GM12874 (cell line): ENCODE results near the gene ZNF283.
A peak's percentile ranks its signal among the peaks of the same experiment; 100 is the strongest.

Experiments
- TF ChIP-seq, protein P1 (sequence below): IDR thresholded peaks from 2 replicates; pipeline ENCODE4 v1.5.1; 2011; ENCODE audit warnings: low read depth, mild to moderate bottlenecking, control low read depth, low read length, moderate library complexity; ENCODE audit not compliant: insufficient read depth

ZNF283 gene

DNA sequence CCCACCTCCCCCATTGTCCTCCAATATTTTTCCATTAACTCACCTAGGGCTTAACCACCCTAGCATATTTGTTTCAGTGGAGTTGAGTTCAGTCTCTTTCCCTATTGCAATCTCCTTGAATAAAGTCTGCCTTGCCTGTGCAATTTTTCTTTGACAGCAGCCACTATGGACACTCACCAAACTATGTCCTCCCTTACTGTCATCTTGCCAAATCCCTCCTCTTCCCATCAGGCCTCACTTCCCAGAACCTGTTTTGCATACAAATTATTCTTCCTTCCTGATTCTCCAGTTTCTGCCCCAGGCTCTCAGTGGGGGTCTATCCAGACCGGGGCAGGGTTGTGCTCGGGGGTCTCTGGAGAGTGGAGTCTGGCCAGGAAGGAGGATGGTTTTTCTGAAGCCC, 22.7 kb upstream of the ZNF283 start:
- TF ChIP-seq, protein P1, sequence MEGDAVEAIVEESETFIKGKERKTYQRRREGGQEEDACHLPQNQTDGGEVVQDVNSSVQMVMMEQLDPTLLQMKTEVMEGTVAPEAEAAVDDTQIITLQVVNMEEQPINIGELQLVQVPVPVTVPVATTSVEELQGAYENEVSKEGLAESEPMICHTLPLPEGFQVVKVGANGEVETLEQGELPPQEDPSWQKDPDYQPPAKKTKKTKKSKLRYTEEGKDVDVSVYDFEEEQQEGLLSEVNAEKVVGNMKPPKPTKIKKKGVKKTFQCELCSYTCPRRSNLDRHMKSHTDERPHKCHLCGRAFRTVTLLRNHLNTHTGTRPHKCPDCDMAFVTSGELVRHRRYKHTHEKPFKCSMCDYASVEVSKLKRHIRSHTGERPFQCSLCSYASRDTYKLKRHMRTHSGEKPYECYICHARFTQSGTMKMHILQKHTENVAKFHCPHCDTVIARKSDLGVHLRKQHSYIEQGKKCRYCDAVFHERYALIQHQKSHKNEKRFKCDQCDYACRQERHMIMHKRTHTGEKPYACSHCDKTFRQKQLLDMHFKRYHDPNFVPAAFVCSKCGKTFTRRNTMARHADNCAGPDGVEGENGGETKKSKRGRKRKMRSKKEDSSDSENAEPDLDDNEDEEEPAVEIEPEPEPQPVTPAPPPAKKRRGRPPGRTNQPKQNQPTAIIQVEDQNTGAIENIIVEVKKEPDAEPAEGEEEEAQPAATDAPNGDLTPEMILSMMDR = no peak

DNA sequence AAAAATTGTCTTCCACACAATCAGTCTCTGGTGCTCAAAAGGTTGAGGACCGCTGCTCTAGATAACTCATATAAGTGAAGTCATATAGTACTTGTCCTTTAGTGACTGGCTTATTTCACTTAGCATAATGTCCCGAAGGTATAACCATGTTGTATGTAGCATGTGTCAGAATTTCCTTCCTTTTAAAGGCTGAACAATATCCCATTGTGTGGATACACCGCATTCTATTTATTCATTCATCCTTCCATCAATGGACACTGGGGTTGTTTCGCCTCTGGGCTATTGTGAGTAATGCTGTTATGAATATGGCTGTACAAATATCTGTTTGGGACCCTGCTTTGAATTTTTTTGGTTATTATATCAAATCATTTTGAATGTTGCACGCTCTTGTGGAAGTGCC, 20.3 kb upstream of the ZNF283 start:
- TF ChIP-seq, protein P1 = no peak

DNA sequence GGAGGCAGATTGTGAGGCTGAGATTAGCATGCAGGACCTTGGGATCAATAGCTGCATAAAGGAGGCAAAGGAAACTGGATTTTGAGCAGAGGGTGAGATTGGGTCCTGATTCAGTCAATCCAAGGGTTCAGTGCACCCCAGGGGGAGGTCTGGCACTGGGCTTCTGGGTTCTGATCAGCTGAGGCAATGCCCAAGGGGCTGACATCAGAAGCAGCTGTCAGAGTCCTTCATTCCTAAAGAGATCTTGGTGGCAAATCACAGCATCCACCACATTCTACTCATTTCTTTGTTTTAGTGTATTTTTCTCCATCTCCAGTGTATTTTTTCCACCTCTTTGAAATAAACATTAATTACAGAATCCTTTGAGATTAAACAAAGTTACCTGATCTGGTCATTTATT, 19.5 kb upstream of the ZNF283 start:
- TF ChIP-seq, protein P1 = no peak

DNA sequence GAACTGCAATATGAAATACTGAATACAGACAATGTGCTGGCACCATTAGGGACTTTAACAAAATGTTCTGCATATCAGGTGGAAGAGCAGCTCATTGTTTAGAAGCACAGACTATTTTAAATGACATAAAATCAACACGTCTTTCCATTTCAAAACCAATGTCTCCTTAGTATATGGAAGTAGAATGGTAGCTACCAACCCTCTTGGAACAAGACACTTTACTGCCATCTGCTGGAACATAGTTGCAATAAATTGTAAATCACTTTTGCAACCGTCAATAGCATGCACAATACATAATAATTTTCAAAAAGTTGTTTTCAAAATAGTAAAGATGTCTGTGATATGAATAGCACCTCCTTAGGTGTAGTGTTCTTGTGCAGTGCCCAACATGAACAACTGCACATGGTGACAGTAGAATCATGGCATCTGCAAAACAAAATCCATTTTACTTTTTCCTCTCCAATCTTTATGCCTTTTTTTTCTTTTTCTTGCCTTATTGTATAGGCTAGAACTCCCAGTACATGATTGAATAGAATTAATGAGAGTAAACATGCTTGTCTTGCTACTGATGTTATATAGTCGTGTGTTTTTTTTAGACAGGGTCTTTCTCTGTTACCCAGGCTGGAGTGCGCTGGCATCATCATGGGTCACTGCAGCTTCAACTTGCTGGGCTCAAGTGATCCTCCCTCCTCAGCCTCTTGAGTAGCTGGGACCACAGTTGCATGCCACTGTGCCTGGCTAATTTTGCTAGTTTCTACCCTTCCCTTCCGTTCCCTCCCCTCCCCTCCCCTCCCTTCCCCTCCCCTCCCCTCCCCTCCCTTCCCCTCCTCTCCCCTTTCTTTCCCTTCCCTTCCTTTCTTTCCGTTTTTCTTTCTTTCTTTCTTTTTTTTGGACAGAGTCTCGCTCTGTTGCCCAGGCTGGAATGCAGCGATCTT, 17.1 kb upstream of the ZNF283 start:
- TF ChIP-seq, protein P1 = peak; percentile 39; the same call in 1 of the 2 replicates

DNA sequence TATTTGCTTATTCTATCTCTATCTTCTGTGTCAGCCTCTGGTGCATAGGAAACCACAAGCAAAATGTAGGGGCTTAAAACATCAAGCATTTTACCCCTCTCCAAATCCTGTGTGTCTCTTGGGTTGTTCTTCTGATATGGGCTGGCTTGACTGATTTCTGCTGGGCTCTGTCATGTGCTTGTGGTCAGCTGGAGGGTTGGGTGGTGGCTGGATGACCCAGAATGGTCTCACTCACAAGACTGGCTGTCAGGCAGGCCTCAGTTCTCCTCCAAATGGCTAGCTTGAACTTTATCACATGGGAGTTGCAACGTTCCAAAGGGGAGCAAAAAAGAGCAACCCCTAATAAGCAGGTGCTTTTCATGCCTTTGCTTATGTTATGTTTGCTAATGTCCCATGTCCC, 15.3 kb upstream of the ZNF283 start:
- TF ChIP-seq, protein P1 = no peak

DNA sequence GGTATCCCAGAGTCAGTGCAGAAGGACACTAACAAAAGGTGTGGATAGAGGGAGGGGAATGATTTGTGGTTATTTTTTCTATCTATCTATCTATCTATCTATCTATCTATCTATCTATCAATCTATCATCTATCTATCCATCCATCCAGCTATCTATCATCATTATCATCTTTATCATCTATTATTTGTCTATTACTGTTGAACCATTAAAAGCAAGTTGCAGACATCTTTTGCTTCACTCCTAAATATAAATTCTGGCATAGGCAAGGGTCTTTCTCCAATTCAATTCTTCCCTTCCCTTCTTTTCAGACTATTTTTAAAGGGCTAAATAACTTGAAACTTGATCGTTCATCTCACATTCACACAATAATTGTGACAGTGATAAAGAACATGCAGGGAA, 14.9 kb upstream of the ZNF283 start:
- TF ChIP-seq, protein P1 = no peak

DNA sequence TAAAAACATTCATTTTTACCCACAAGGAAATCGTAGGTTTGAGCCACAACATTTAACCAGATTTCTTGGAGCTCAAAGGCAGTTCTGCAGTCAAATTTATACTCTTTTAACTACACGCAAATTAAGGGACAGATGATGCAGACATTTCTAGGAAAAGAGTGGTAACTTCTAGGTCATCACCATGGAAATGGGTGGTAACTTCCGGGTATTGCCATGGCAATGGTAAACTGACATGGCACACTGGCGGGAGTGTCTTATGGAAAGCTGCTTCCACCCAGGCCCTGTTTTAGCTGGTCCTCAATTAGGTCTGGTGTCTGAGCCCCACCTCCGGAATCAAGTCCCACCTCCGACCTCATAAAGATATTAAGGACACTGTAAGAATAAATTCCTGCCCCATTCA, 14.4 kb upstream of the ZNF283 start:
- TF ChIP-seq, protein P1 = no peak
